K562 (cell line): Measurements from ENCODE around the gene RXRB. TPM values are rescaled to one million over a fixed set of nuclear protein-coding genes. Genes with fewer than 3 reads are reported as not detected.

ENCODE experiments used
- CAMTA2 ChIP-seq: fragments of 250-450 bp; sonication (Bioruptor Pico); conservative IDR thresholded peaks from 2 replicates; pipeline ENCODE4 v1.5.1; 2022
- DPF2 ChIP-seq: fragments of 450-650 bp; IDR thresholded peaks from 2 replicates; pipeline ENCODE4 v1.6.1; 2016
- MAZ ChIP-seq, 2 experiments: fragments of 450-650 bp in 1 of 2; sonication (generic) in 1 of 2; formaldehyde crosslinking; IDR thresholded peaks in 1 of 2; conservative IDR thresholded peaks in 1 of 2; 2 replicates each; pipeline versions ENCODE4 v1.4.0 to v1.5.0; 2020; ENCODE audit warnings: mild to moderate bottlenecking in 1 of 2, missing genetic modification reagents in 1 of 2
- PML ChIP-seq: IDR thresholded peaks from 2 replicates; pipeline ENCODE4 v1.6.1; 2012; ENCODE audit warnings: low read length, inconsistent platforms
- POLR2AphosphoS2 ChIP-seq: IDR thresholded peaks from 2 replicates; pipeline ENCODE4 v1.6.1; 2012; ENCODE audit warnings: low read length, improper control_type of control experiment
- RNF2 ChIP-seq: sonication (generic); IDR thresholded peaks from 2 replicates; pipeline ENCODE4 v1.6.1; 2016
- RUNX1 ChIP-seq: sonication (generic); IDR thresholded peaks from 2 replicates; pipeline ENCODE4 v1.6.1; 2016; ENCODE audit warnings: antibody characterized with exemption, low read depth
- TBP ChIP-seq: optimal IDR thresholded peaks from 2 replicates; pipeline ENCODE3; 2011; ENCODE audit warnings: low read depth, low read length, improper control_type of control experiment
- USF1 ChIP-seq: sonication (generic); formaldehyde crosslinking; IDR thresholded peaks from 2 replicates; pipeline ENCODE4 v1.9.0; 2022; ENCODE audit warnings: mild to moderate bottlenecking, missing genetic modification reagents
- ZFP36 ChIP-seq: fragments of 150-350 bp; IDR thresholded peaks from 2 replicates; pipeline ENCODE4 v1.6.1; 2018; ENCODE audit warnings: low read length, low read depth; ENCODE audit not compliant: partially characterized antibody
- ZNF174 ChIP-seq: fragments of 250-450 bp; sonication (Bioruptor Pico); IDR thresholded peaks from 2 replicates; pipeline ENCODE4 v1.4.0; 2020; ENCODE audit warnings: mild to moderate bottlenecking
- ZNF609 ChIP-seq: sonication (generic); formaldehyde crosslinking; IDR thresholded peaks from 2 replicates; pipeline ENCODE4 v1.8.1; 2023; ENCODE audit warnings: missing genetic modification reagents, mild to moderate bottlenecking, borderline replicate concordance
- ZNF75A ChIP-seq: fragments of 450-650 bp; formaldehyde crosslinking; IDR thresholded peaks from 2 replicates; pipeline ENCODE4 v1.4.0; 2020; ENCODE audit warnings: mild to moderate bottlenecking
- polyA plus RNA-seq, 8 experiments: library from polyadenylated mRNA; depleted of rRNA in 4 of 8; stranded (reverse) in 5 of 8; unstranded in 3 of 8; fragments of >200 nt; fragmentation: Nextera tagmentation in 2 of 8; fragmentation: Illumina TruSeq in 1 of 8; extraction: Ambion mirVana in 2 of 8; extraction: Trizol in 1 of 8; gene quantifications; 2 replicates each; pipeline versions ENCODE4 v1.2.1 to v1.2.3, GENCODE V29; 2011 to 2014; ENCODE audit warnings: inconsistent platforms in 1 of 8, missing spikeins in 1 of 8
- total RNA-seq, 7 experiments: library from RNA; depleted of rRNA in 6 of 7; stranded (reverse); fragments of >200 nt in 6 of 7; fragmentation: Illumina TruSeq in 2 of 7; extraction: Trizol in 2 of 7; gene quantifications; 2 replicates each; pipeline versions ENCODE4 v1.2.1 to v1.2.3, GENCODE V29; 2011 to 2021; ENCODE audit warnings: low replicate concordance in 1 of 7
- TF ChIP-seq, protein P1 (sequence below): sonication (generic); formaldehyde crosslinking; IDR thresholded peaks from 2 replicates; pipeline ENCODE4 v1.5.0; 2020; ENCODE audit warnings: missing genetic modification reagents
- TF ChIP-seq, protein P2 (sequence below): fragments of 250-450 bp; sonication (Bioruptor Pico); IDR thresholded peaks from 2 replicates; pipeline ENCODE4 v1.8.0; 2022; ENCODE audit warnings: inconsistent platforms, mild to moderate bottlenecking, moderate library complexity, borderline replicate concordance
- TF ChIP-seq, protein P3 (sequence below), 2 experiments: IDR thresholded peaks; 2 replicates each; pipeline ENCODE4 v1.6.1; 2011; ENCODE audit warnings: borderline replicate concordance in 1 of 2, control low read depth in 1 of 2, low read depth in 1 of 2, low read length in 1 of 2, mild to moderate bottlenecking in 1 of 2, mixed read lengths in 1 of 2, moderate library complexity in 1 of 2; ENCODE audit not compliant: insufficient read depth in 1 of 2, insufficient read length in 1 of 2, poor library complexity in 1 of 2, severe bottlenecking in 1 of 2; ENCODE audit errors: extremely low read depth in 1 of 2

RXRB gene
- total and polyA plus RNA-seq, 9 of the 15 experiments (the other 6 are each of a cell fraction or from before 2014, with no cell fraction given) = 0.76 to 35.5 (median 18.4) TPM

DNA sequence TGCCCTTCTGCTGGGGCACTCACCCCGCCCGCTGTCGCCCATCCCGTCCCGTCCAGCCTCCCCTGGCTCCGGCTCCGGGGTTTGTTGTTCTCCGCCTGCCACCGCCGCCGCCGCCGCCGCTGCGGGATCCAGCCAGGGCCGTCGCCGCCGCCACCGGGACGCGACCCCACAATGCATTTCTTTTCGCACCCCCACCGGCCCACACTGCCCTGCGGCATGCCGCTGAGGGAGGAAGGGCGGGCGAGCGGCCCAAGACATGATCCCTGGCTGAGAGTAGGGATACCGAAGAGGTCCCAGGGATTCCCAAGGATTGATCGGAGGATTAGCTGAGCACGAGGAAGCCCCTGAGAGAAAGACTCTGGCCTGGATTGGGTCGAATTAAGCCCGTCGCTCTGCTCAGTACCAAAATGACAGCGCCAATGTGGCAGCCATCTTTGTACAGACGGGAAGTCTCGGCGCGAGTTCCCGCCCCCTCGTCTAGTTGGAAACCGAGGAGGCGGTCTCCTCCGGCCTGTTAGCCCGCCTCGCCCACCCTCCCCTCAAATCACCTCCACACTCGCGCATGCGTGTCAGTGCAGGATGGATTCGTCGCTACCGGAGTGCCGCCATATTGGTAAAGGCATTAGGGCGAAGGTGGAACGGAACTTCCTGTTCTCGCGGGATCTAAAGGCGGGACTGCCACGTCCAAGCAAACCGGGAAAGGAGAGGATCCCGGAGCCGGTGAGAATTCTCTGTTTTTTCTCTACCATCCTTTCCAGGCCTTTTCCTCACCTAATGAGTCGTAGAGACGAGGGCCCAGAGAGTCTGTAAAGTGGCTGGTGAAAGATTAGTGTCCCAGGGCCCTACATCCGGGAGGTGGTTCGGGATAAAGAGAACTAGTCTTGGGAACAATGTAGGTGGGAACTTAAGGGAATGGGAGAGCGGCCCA is at the start of gene RXRB, which contains the start of gene SLC39A7 (continued):
- TF ChIP-seq, protein P1, sequence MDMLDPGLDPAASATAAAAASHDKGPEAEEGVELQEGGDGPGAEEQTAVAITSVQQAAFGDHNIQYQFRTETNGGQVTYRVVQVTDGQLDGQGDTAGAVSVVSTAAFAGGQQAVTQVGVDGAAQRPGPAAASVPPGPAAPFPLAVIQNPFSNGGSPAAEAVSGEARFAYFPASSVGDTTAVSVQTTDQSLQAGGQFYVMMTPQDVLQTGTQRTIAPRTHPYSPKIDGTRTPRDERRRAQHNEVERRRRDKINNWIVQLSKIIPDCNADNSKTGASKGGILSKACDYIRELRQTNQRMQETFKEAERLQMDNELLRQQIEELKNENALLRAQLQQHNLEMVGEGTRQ (CRISPR knock-in tag) = no peak
- TF ChIP-seq TBP (peak; percentile 86), CAMTA2 (CRISPR knock-in tag) (peak; percentile 88; the same call in 1 of the 2 replicates), ZNF75A (no peak), ZFP36 (peak; percentile 9), USF1 (CRISPR knock-in tag) (no peak), RNF2 (peak; percentile 82), PML (peak; percentile 79; the same call in 1 of the 2 replicates), DPF2 (peak; percentile 55), ZNF174 (no peak), POLR2AphosphoS2 (peak; percentile 80; the same call in 1 of the 2 replicates), RUNX1 (no peak), ZNF609 (CRISPR knock-in tag) (no peak; the same call in 1 of the 2 replicates), MAZ (CRISPR knock-in tag; conservative IDR thresholded peaks at IDR 0.05 in 1 of 2, IDR thresholded peaks at IDR 0.05 in 1 of 2) (peak; percentile 99)
- TF ChIP-seq, protein P2, sequence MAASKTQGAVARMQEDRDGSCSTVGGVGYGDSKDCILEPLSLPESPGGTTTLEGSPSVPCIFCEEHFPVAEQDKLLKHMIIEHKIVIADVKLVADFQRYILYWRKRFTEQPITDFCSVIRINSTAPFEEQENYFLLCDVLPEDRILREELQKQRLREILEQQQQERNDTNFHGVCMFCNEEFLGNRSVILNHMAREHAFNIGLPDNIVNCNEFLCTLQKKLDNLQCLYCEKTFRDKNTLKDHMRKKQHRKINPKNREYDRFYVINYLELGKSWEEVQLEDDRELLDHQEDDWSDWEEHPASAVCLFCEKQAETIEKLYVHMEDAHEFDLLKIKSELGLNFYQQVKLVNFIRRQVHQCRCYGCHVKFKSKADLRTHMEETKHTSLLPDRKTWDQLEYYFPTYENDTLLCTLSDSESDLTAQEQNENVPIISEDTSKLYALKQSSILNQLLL (CRISPR knock-in tag) = no peak
- TF ChIP-seq, protein P3, sequence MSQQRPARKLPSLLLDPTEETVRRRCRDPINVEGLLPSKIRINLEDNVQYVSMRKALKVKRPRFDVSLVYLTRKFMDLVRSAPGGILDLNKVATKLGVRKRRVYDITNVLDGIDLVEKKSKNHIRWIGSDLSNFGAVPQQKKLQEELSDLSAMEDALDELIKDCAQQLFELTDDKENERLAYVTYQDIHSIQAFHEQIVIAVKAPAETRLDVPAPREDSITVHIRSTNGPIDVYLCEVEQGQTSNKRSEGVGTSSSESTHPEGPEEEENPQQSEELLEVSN (IDR thresholded peaks at IDR 0.05; ENCODE audit: borderline replicate concordance in 1 of 2, extremely low read depth in 1 of 2, insufficient read depth in 1 of 2, insufficient read length in 1 of 2, low read depth in 1 of 2, low read length in 1 of 2, poor library complexity in 1 of 2, severe bottlenecking in 1 of 2) = peak in 1 of 2 experiments; percentile 43
